T-cell (primary cell): Measurements from ENCODE around the gene MRPS24. TPM values are rescaled to one million over a fixed set of nuclear protein-coding genes. Genes with fewer than 3 reads are reported as not detected.

ENCODE experiments used
- ATAC-seq, 4 experiments: fragments of 200-7000 bp in 3 of 4; fragments of 150-1000 bp in 1 of 4; cut with Tn5 transposase; replicated peaks in 1 of 4; 1 replicate in 3 of 4; 2 replicates in 1 of 4; pipeline ENCODE4 v1.10.0; 2021; ENCODE audit warnings: moderate library complexity in 3 of 4, mild to moderate bottlenecking in 2 of 4, moderate number of reproducible peaks in 1 of 4
- CTCF ChIA-PET, 2 donors: fragments of 300-600 bp; sonication (Branson Sonifier 250); formaldehyde crosslinking; loops; one replicate each; lab custom pipeline; 2022; ENCODE audit warnings: antibody characterized with exemption in 2 of 2; lab: Charles Lee
- POLR2A ChIA-PET, 2 donors: fragments of 300-600 bp; sonication (Branson Sonifier 250); formaldehyde crosslinking; loops; one replicate each; lab custom pipeline; 2022; ENCODE audit warnings: antibody characterized with exemption in 2 of 2; lab: Charles Lee
- DNase-seq, 35 experiments: peaks; one replicate each; pipeline versions ENCODE4 v3.0.0 to v3.0.0-alpha.2; 2013 to 2023
- H3K27ac ChIP-seq: one replicate; pipeline ENCODE4 v1.5.1; 2013; ENCODE audit warnings: low read length
- H3K27me3 ChIP-seq, 2 experiments: replicated peaks in 1 of 2; 1 replicate in 1 of 2; 2 replicates in 1 of 2; pipeline versions ENCODE4 v1.6.1 to v1.7.0; 2013; ENCODE audit warnings: low read length in 1 of 2, mixed read lengths in 1 of 2; ENCODE audit not compliant: control insufficient read depth in 2 of 2, insufficient read depth in 2 of 2; ENCODE audit errors: extremely low read depth in 1 of 2
- H3K36me3 ChIP-seq, 2 donors: 1 replicate in 1 of 2; 2 replicates in 1 of 2; pipeline versions ENCODE4 v1.6.1 to v1.7.0; 2013; ENCODE audit warnings: low read length in 1 of 2; ENCODE audit not compliant: control insufficient read depth in 2 of 2, insufficient read depth in 1 of 2; ENCODE audit errors: extremely low read depth in 1 of 2
- H3K4me1 ChIP-seq, 2 experiments: 1 replicate in 1 of 2; 2 replicates in 1 of 2; pipeline versions ENCODE4 v1.6.1 to v1.7.0; 2013; ENCODE audit warnings: low read length in 2 of 2, mixed read lengths in 1 of 2; ENCODE audit not compliant: insufficient read depth in 2 of 2, control insufficient read depth in 1 of 2; ENCODE audit errors: extremely low read depth in 1 of 2
- H3K4me3 ChIP-seq, 2 donors: 1 replicate in 1 of 2; 2 replicates in 1 of 2; pipeline versions ENCODE4 v1.5.1 to v1.7.0; 2013; ENCODE audit warnings: mild to moderate bottlenecking in 2 of 2, low read length in 1 of 2, moderate library complexity in 1 of 2; ENCODE audit not compliant: control insufficient read depth in 1 of 2; ENCODE audit errors: extremely low read depth in 1 of 2
- H3K9me3 ChIP-seq: 2 replicates; pipeline ENCODE4 v1.7.0; 2013
- H3K27ac Mint-ChIP-seq, 2 donors: one replicate each; pipeline ENCODE4 v1.8.0; 2020 to 2021; ENCODE audit warnings: mild to moderate bottlenecking in 2 of 2, mixed read lengths in 2 of 2
- H3K27me3 Mint-ChIP-seq, 2 donors: one replicate each; pipeline ENCODE4 v1.8.0; 2021 to 2022; ENCODE audit warnings: mixed read lengths in 2 of 2
- H3K36me3 Mint-ChIP-seq: one replicate; pipeline ENCODE4 v1.8.0; 2021; ENCODE audit warnings: mixed read lengths
- H3K4me1 Mint-ChIP-seq, 3 donors: one replicate each; pipeline ENCODE4 v1.8.0; 2020 to 2022; ENCODE audit warnings: mixed read lengths in 3 of 3, mild to moderate bottlenecking in 1 of 3
- H3K4me3 Mint-ChIP-seq, 3 donors: one replicate each; pipeline ENCODE4 v1.8.0; 2020 to 2022; ENCODE audit warnings: mild to moderate bottlenecking in 3 of 3, mixed read lengths in 3 of 3, moderate library complexity in 3 of 3
- H3K9me3 Mint-ChIP-seq, 3 donors: one replicate each; pipeline ENCODE4 v1.8.0; 2020 to 2022; ENCODE audit warnings: mixed read lengths in 3 of 3
- WGBS: methylation state at CpG from one replicate; pipeline ENCODE4 v1.1.5; 2013; ENCODE audit warnings: missing lambda C conversion rate; ENCODE audit not compliant: insufficient coverage; 5-methylcytosine and 5-hydroxymethylcytosine counted together
- total RNA-seq, 35 experiments: library from RNA in 6 of 35; stranded (reverse) in 6 of 35; fragments of 120-200 nt in 1 of 35; gene quantifications; one replicate each; pipeline versions ENCODE4 v1.2.1 to v1.2.4 and lab custom pipeline; 2013 to 2026

The MRPS24 gene
- total RNA-seq, 5 donors from 2014 or later (not counting 1 experiment from before 2014, with no cell fraction given): 44.6 to 71.6 (median 58.4) TPM

DNA sequence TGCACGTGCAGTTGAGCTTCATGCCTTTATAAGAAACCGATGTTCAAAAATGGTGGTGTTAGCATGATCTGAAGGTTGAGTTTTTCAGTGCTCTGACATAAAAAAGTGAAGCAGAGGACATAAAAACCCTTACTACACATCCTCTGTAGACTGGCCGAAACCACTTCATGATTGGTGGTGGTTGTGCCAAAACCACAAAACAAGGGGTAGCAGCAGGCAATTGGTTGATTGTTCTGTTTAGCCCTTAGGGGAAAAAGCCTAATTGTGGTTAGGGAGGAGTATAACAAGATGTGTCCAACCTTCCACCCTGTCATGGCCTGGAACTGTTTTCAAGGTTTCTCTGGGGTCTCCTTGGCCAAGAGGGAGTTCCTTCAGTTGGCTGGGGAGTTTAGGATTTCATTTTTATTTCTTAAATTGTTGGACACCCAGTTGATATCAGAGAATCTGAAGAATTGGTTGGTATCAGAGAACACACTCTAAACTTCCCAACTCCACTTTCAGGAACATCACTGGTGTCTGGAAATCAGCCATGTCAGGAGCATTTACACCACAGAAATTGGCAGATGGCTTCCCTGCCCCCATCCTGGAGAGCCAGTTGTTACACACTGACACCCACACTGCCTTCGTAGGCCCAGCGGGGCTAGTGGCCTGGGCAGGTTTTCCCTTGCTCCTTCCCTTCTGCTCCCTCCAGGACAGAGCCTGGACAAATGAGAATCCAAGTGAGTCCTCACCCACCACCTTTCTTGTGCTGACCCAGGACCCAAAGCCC lies 18.8 kb downstream of the MRPS24 start:
- Histone ChIP-seq H3K36me3 (no peaks in the 10 kb centered on the region), H3K4me3 (no peak overlapping the region), H3K27me3 (peaks cover 0 to 10% of the 10 kb centered on the region in 2 experiments), H3K4me1 (no peaks in the 10 kb centered on the region), H3K9me3 (no peaks in the 10 kb centered on the region), H3K27ac (no peak overlapping the region)
- no peak for DNase-seq
- ChIA-PET POLR2A (no interaction called here), CTCF (interaction anchor here in 1 of 2 donors (1.5 kb wide), 1 partner anchor 14 kb away, joined by 4 read pairs; no protein-coding TSS in a partner anchor)
- Mint-ChIP-seq H3K27ac (no peak overlapping the region), H3K27me3 (peaks cover 3 to 6% of the 10 kb centered on the region in 2 donors), H3K9me3 (no peaks in the 10 kb centered on the region), H3K4me1 (peaks cover 0 to 3% (median 0%) of the 10 kb centered on the region in 3 donors), H3K36me3 (no peaks in the 10 kb centered on the region), H3K4me3 (no peak overlapping the region)
- WGBS: 100% methylated on average over 2 of the region's 5 CpGs
- ATAC-seq: no peak

DNA sequence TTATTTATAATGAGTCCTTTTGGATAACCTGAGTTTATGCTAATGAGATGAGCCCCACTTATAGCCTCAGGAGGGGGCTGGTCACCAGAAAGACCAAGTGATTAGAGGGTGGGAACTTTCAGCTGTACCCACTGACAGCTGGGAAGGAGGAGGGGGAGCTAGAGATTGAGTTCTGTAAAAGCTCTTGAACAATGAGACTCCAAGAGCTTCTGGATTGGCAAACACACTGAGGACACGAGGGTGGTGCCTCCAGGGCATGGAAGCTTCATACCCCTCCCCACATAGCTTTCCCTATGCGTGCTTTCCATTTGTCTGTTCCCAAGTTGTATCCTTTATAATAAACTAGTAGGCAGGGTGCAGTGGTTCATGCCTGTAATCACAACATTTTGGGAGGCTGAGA lies 20.3 kb downstream of the MRPS24 start:
- Histone ChIP-seq H3K4me3 (no peak overlapping the region), H3K36me3 (no peaks in the 10 kb centered on the region), H3K27me3 (peaks cover 0 to 10% of the 10 kb centered on the region in 2 experiments), H3K27ac (no peak overlapping the region), H3K4me1 (no peaks in the 10 kb centered on the region), H3K9me3 (no peaks in the 10 kb centered on the region)
- no CpG with 5 or more reads among the region's 2 CpGs for WGBS
- ChIA-PET POLR2A (no interaction called here), CTCF (interaction anchor here (0.5 to 1.5 kb wide), 5 partner anchors 9 to 908 kb away, joined by 3 to 4 read pairs (median 3); no protein-coding TSS in a partner anchor)
- H3K4me1 Mint-ChIP-seq: peaks cover 0 to 3% (median 0%) of the 10 kb centered on the region in 3 donors
- H3K4me3 Mint-ChIP-seq: no peak overlapping the region
- no peaks in the 10 kb centered on the region for H3K9me3 Mint-ChIP-seq
- DNase-seq (no peak), ATAC-seq (no peak)
- peaks cover 3 to 9% of the 10 kb centered on the region in 2 donors for H3K27me3 Mint-ChIP-seq
- no peaks in the 10 kb centered on the region for H3K36me3 Mint-ChIP-seq
- H3K27ac Mint-ChIP-seq: no peak overlapping the region

DNA sequence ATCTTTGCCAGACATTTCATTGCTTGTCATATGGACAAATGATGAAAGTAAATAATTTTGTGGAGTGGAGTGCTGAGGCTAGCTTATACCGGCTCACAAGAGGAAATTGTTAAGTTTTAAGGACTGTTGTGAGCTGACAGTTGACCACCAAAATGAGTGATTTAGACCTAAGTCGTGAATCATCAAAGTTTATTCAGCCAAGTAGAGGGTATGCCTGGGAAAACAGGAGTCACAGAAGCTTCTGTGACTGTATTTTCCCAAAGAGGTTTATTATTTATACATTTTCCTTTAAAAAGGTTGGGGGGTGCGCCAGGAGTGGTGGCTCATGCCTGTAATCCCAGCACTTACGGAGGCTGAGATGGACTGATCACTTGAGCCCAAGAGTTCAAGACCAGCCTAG lies 21.8 kb downstream of the MRPS24 start:
- no peaks in the 10 kb centered on the region for H3K36me3 ChIP-seq
- Mint-ChIP-seq H3K4me3 (no peak overlapping the region), H3K9me3 (no peaks in the 10 kb centered on the region), H3K4me1 (peaks cover 0 to 3% (median 0%) of the 10 kb centered on the region in 3 donors), H3K27me3 (peaks cover 3 to 10% of the 10 kb centered on the region in 2 donors), H3K27ac (no peak overlapping the region), H3K36me3 (no peaks in the 10 kb centered on the region)
- H3K9me3 ChIP-seq: no peaks in the 10 kb centered on the region
- no peak for DNase-seq
- H3K27me3 ChIP-seq: peaks cover 0 to 10% of the 10 kb centered on the region in 2 experiments
- CTCF ChIA-PET: interaction anchor here in 1 of 2 donors (0.6 to 0.7 kb wide), 2 partner anchors 280 to 890 kb away, joined by 3 read pairs; no protein-coding TSS in a partner anchor
- H3K4me3 ChIP-seq: no peak overlapping the region
- H3K27ac ChIP-seq: no peak overlapping the region
- WGBS: 62% methylated on average over 2 of the region's 4 CpGs
- no peak for ATAC-seq
- H3K4me1 ChIP-seq: no peaks in the 10 kb centered on the region
- POLR2A ChIA-PET: interaction anchor here in 1 of 2 donors (0.6 kb wide), 1 partner anchor 880 kb away, joined by 4 read pairs; no protein-coding TSS in a partner anchor

DNA sequence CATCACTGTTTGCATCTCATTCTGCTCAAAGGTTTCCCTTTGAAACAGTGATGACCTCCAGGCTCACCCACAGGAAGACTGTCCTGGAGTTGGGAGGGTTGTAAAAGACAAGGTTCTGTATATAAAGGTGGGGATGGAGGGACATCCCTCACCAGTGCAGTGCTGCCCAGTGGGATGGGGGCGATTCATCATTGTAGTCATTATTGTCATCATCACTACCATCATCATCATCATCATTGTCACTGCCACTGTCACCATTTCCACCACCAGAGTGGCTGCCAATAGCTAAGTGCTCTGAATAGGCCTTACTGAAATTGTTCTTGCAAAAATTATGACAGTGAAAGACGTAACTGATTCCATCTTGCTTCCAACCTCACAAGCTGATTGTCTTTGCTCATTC lies 24.7 kb downstream of the MRPS24 start:
- POLR2A ChIA-PET: no interaction called here
- CTCF ChIA-PET: no interaction called here
- H3K9me3 ChIP-seq: no peaks in the 10 kb centered on the region
- H3K4me3 ChIP-seq: no peak overlapping the region
- WGBS: no CpG with 5 or more reads among the region's 2 CpGs
- Mint-ChIP-seq H3K27ac (no peak overlapping the region), H3K9me3 (no peaks in the 10 kb centered on the region), H3K36me3 (no peaks in the 10 kb centered on the region), H3K27me3 (peaks cover 0 to 10% of the 10 kb centered on the region in 2 donors), H3K4me1 (no peaks in the 10 kb centered on the region), H3K4me3 (no peak overlapping the region)
- H3K4me1 ChIP-seq: no peaks in the 10 kb centered on the region
- no peaks in the 10 kb centered on the region for H3K36me3 ChIP-seq
- H3K27ac ChIP-seq: no peak overlapping the region
- no peak for DNase-seq
- no peak for ATAC-seq
- H3K27me3 ChIP-seq: peaks cover 0 to 10% of the 10 kb centered on the region in 2 experiments

DNA sequence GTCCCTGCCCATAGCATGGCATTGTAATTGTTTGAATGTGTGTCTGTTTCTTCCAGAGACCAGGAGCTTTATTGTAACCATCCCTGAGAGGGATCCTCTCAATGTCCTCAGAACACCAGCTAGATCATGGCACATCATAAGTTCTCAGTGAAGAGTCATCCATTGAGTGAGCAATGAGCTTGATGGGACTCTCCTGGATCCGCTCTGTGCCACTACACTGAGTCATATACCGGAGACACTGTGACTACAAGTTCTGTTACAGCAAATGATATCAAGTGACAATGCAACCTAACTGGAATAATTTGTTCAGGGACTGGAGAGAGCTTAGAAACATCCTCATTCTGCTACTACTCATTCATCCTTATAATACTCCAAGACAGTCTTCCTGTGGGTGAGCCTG lies 25.1 kb downstream of the MRPS24 start:
- H3K4me3 ChIP-seq: no peak overlapping the region
- H3K4me1 ChIP-seq: no peaks in the 10 kb centered on the region
- 100% methylated on average over 2 of the region's 2 CpGs for WGBS
- H3K36me3 ChIP-seq: no peaks in the 10 kb centered on the region
- H3K27me3 ChIP-seq: peaks cover 0 to 10% of the 10 kb centered on the region in 2 experiments
- H3K27ac ChIP-seq: no peak overlapping the region
- no peaks in the 10 kb centered on the region for H3K36me3 Mint-ChIP-seq
- no peaks in the 10 kb centered on the region for H3K9me3 Mint-ChIP-seq
- CTCF ChIA-PET: no interaction called here
- ATAC-seq (no peak), DNase-seq (no peak)
- no peak overlapping the region for H3K4me3 Mint-ChIP-seq
- no peaks in the 10 kb centered on the region for H3K9me3 ChIP-seq
- no peaks in the 10 kb centered on the region for H3K4me1 Mint-ChIP-seq
- H3K27me3 Mint-ChIP-seq: peaks cover 0 to 10% of the 10 kb centered on the region in 2 donors
- POLR2A ChIA-PET: interaction anchor here in 1 of 2 donors (0.5 kb wide), 1 partner anchor 262 kb away, joined by 4 read pairs; the partner anchor contains the start of gene STK17A
- H3K27ac Mint-ChIP-seq: no peak overlapping the region

DNA sequence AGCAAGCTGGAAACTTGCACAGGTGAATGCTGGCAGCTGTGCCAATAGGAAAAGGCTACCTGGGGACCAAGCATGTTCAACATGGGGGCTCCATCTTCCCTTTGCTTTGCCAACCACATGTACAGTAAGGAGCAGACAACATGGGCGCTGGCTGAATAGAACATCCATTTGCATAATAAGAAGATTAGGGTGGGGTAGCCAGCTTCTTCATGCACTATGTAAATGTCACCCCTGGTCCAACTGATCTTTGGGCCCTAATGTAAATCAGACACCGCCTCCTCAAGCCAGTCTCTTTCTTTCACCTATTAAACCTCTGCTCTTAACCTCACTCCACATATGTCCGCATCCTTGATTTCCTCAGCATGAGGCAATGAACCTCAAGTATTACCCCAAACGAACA lies 26.0 kb downstream of the MRPS24 start:
- ChIA-PET CTCF (interaction anchor here in 1 of 2 donors (0.7 kb wide), 1 partner anchor 263 kb away, joined by 6 read pairs; no protein-coding TSS in a partner anchor), POLR2A (no interaction called here)
- Mint-ChIP-seq H3K27me3 (peaks cover 0 to 10% of the 10 kb centered on the region in 2 donors), H3K4me3 (no peak overlapping the region), H3K27ac (no peak overlapping the region), H3K9me3 (no peaks in the 10 kb centered on the region), H3K36me3 (no peaks in the 10 kb centered on the region), H3K4me1 (peaks cover 5 to 7% (median 5%) of the 10 kb centered on the region in 3 donors)
- WGBS: 100% methylated on average over 3 of the region's 4 CpGs
- H3K27ac ChIP-seq: no peak overlapping the region
- H3K4me1 ChIP-seq: peaks cover 3 to 6% of the 10 kb centered on the region in 2 experiments
- H3K9me3 ChIP-seq: no peaks in the 10 kb centered on the region
- no peaks in the 10 kb centered on the region for H3K36me3 ChIP-seq
- no peak overlapping the region for H3K4me3 ChIP-seq
- DNase-seq: no peak
- peaks cover 0 to 10% of the 10 kb centered on the region in 2 experiments for H3K27me3 ChIP-seq
- ATAC-seq: no peak
